K562 (cell line): ENCODE measurements around the gene MTMR3. TPM values are rescaled to one million over a fixed set of nuclear protein-coding genes. Genes with fewer than 3 reads are reported as not detected.

Source experiments
- CBFB ChIP-seq: sonication (generic); formaldehyde crosslinking; IDR thresholded peaks from 2 replicates; pipeline ENCODE4 v1.4.0; 2020; ENCODE audit warnings: mild to moderate bottlenecking, missing genetic modification reagents
- CEBPG ChIP-seq, 3 experiments: fragments of 200-800 bp in 1 of 3; sonication (Bioruptor generic) in 1 of 3; sonication (generic) in 1 of 3; formaldehyde crosslinking in 1 of 3; IDR thresholded peaks in 2 of 3; conservative IDR thresholded peaks in 1 of 3; 2 replicates each; pipeline versions ENCODE4 v1.6.1 to v1.8.0; 2016 to 2022; ENCODE audit warnings: missing compliant biosample characterization in 2 of 3, missing genetic modification characterization in 2 of 3, mild to moderate bottlenecking in 1 of 3, missing genetic modification reagents in 1 of 3
- CHCHD3 ChIP-seq: fragments of 250-450 bp; sonication (Bioruptor Pico); IDR thresholded peaks from 2 replicates; pipeline ENCODE4 v2.1.2; 2022; ENCODE audit warnings: mild to moderate bottlenecking
- GABPA ChIP-seq: fragments of 200-800 bp; sonication (Bioruptor generic); conservative IDR thresholded peaks from 2 replicates; pipeline ENCODE4 v1.6.1; 2016; ENCODE audit warnings: low read depth, missing genetic modification characterization, missing compliant biosample characterization
- GATAD2A ChIP-seq: fragments of 450-650 bp; IDR thresholded peaks from 2 replicates; pipeline ENCODE4 v1.6.1; 2017
- HNRNPLL ChIP-seq: fragments of 200-400 bp; formaldehyde crosslinking; IDR thresholded peaks from 2 replicates; pipeline ENCODE4 v1.6.1; 2017; ENCODE audit warnings: low read length, low read depth, mild to moderate bottlenecking; ENCODE audit not compliant: poor library complexity, severe bottlenecking
- JUND ChIP-seq, 2 experiments: IDR thresholded peaks; 2 replicates in 1 of 2; 3 replicates in 1 of 2; pipeline ENCODE4 v1.6.1; 2011; ENCODE audit warnings: borderline replicate concordance in 2 of 2, low read depth in 2 of 2, low read length in 2 of 2, improper control_type of control experiment in 1 of 2, missing biosample characterization in 1 of 2, missing genetic modification characterization in 1 of 2, missing genetic modification reagents in 1 of 2
- KAT2B ChIP-seq: IDR thresholded peaks from one replicate; pipeline ENCODE4 v1.6.1; 2012; ENCODE audit warnings: low read depth, mild to moderate bottlenecking, control low read depth, inconsistent platforms, low read length, moderate library complexity
- NR2C2 ChIP-seq, 2 experiments: fragments of 200-800 bp in 1 of 2; sonication (Bioruptor generic) in 1 of 2; sonication (generic) in 1 of 2; formaldehyde crosslinking in 1 of 2; IDR thresholded peaks; 2 replicates each; pipeline versions ENCODE4 v1.6.1 to v1.8.0; 2016 to 2022; ENCODE audit warnings: mild to moderate bottlenecking in 1 of 2, missing compliant biosample characterization in 1 of 2, missing genetic modification characterization in 1 of 2, missing genetic modification reagents in 1 of 2
- OTX1 ChIP-seq: fragments of 450-650 bp; formaldehyde crosslinking; IDR thresholded peaks from 2 replicates; pipeline ENCODE4 v1.4.0; 2022; ENCODE audit warnings: mild to moderate bottlenecking
- POLR3G ChIP-seq: IDR thresholded peaks from 2 replicates; pipeline ENCODE4 v1.6.1; 2011; ENCODE audit not compliant: insufficient read length, insufficient replicate concordance; ENCODE audit errors: extremely low read depth
- RBM22 ChIP-seq: fragments of 200-400 bp; formaldehyde crosslinking; IDR thresholded peaks from 2 replicates; pipeline ENCODE4 v1.6.1; 2018; ENCODE audit warnings: low read length, low read depth; ENCODE audit not compliant: poor library complexity, severe bottlenecking
- SAFB2 ChIP-seq: fragments of 200-400 bp; formaldehyde crosslinking; IDR thresholded peaks from 2 replicates; pipeline ENCODE4 v1.6.1; 2018; ENCODE audit warnings: borderline replicate concordance, low read length, low read depth, moderate library complexity; ENCODE audit not compliant: severe bottlenecking
- SIN3B ChIP-seq: fragments of 450-650 bp; IDR thresholded peaks from 2 replicates; pipeline ENCODE4 v1.6.1; 2017; ENCODE audit warnings: low read depth, mild to moderate bottlenecking, moderate library complexity
- SMARCB1 ChIP-seq: IDR thresholded peaks from 2 replicates; pipeline ENCODE4 v1.6.1; 2011; ENCODE audit warnings: improper control_type of control experiment, low read depth; ENCODE audit not compliant: insufficient read length
- SRSF7 ChIP-seq: fragments of 200-400 bp; formaldehyde crosslinking; optimal IDR thresholded peaks from 2 replicates; pipeline ENCODE3; 2017; ENCODE audit warnings: mild to moderate bottlenecking, low read depth, low read length
- TEAD4 ChIP-seq, 2 experiments: sonication (generic) in 1 of 2; formaldehyde crosslinking in 1 of 2; IDR thresholded peaks; 2 replicates each; pipeline versions ENCODE4 v1.6.1 to v1.8.0; 2012 to 2022; ENCODE audit warnings: borderline replicate concordance in 1 of 2, inconsistent platforms in 1 of 2, low read length in 1 of 2, mild to moderate bottlenecking in 1 of 2, missing genetic modification reagents in 1 of 2
- TFAM ChIP-seq: fragments of 250-450 bp; sonication (Bioruptor Pico); conservative IDR thresholded peaks from 2 replicates; pipeline ENCODE4 v1.5.0; 2021; ENCODE audit warnings: mild to moderate bottlenecking, moderate library complexity
- TRIM28 ChIP-seq: fragments of 450-650 bp; IDR thresholded peaks from 2 replicates; pipeline ENCODE4 v1.6.1; 2017
- ZBTB43 ChIP-seq: sonication (generic); formaldehyde crosslinking; IDR thresholded peaks from 2 replicates; pipeline ENCODE4 v1.8.0; 2023; ENCODE audit warnings: mild to moderate bottlenecking, missing genetic modification reagents
- ZKSCAN1 ChIP-seq: fragments of 150-350 bp; IDR thresholded peaks from 2 replicates; pipeline ENCODE4 v1.6.1; 2016; ENCODE audit warnings: low read depth, low read length
- ZNF12 ChIP-seq: sonication (generic); formaldehyde crosslinking; IDR thresholded peaks from 2 replicates; pipeline ENCODE4 v1.4.0; 2020; ENCODE audit warnings: mild to moderate bottlenecking, missing genetic modification reagents
- ZNF232 ChIP-seq: sonication (generic); formaldehyde crosslinking; IDR thresholded peaks from 2 replicates; pipeline ENCODE4 v1.8.0; 2022; ENCODE audit warnings: mild to moderate bottlenecking, missing genetic modification reagents
- ZNF24 ChIP-seq: fragments of 450-650 bp; IDR thresholded peaks from 2 replicates; pipeline ENCODE4 v1.6.1; 2016
- ZNF384 ChIP-seq: IDR thresholded peaks from 2 replicates; pipeline ENCODE4 v1.6.1; 2012; ENCODE audit warnings: low read depth, low read length, improper control_type of control experiment
- ZNF395 ChIP-seq: fragments of 200-800 bp; sonication (Bioruptor generic); IDR thresholded peaks from 2 replicates; pipeline ENCODE4 v1.6.1; 2017; ENCODE audit warnings: missing genetic modification characterization, missing compliant biosample characterization
- ZNF561 ChIP-seq: fragments of 450-650 bp; formaldehyde crosslinking; conservative IDR thresholded peaks from 2 replicates; pipeline ENCODE4 v1.4.0; 2020; ENCODE audit warnings: mild to moderate bottlenecking, moderate library complexity
- ZNF766 ChIP-seq: fragments of 200-800 bp; sonication (Bioruptor generic); conservative IDR thresholded peaks from 2 replicates; pipeline ENCODE4 v1.6.1; 2016; ENCODE audit warnings: missing genetic modification characterization, missing compliant biosample characterization
- polyA plus RNA-seq, 8 experiments: library from polyadenylated mRNA; depleted of rRNA in 4 of 8; stranded (reverse) in 5 of 8; unstranded in 3 of 8; fragments of >200 nt; fragmentation: Nextera tagmentation in 2 of 8; fragmentation: Illumina TruSeq in 1 of 8; extraction: Ambion mirVana in 2 of 8; extraction: Trizol in 1 of 8; gene quantifications; 2 replicates each; pipeline versions ENCODE4 v1.2.1 to v1.2.3, GENCODE V29; 2011 to 2014; ENCODE audit warnings: inconsistent platforms in 1 of 8, missing spikeins in 1 of 8
- total RNA-seq, 7 experiments: library from RNA; depleted of rRNA in 6 of 7; stranded (reverse); fragments of >200 nt in 6 of 7; fragmentation: Illumina TruSeq in 2 of 7; extraction: Trizol in 2 of 7; gene quantifications; 2 replicates each; pipeline versions ENCODE4 v1.2.1 to v1.2.3, GENCODE V29; 2011 to 2021; ENCODE audit warnings: low replicate concordance in 1 of 7

MTMR3 gene
- total and polyA plus RNA-seq, 9 of the 15 experiments (the other 6 are each of a cell fraction or from before 2014, with no cell fraction given), result 1.6 to 13.7 (median 7.9) TPM

GRCh38 chr22:29994943-29995342 is 112.0 kb downstream of the MTMR3 start (continued):
- TF ChIP-seq POLR3G (no peak), TFAM (no peak), HNRNPLL (no peak), ZNF766 (no peak), ZNF561 (CRISPR knock-in tag) (no peak), CHCHD3 (CRISPR knock-in tag) (no peak), ZNF384 (no peak), NR2C2 (CRISPR knock-in tag; IDR thresholded peaks at IDR 0.05) (no peak), NR2C2 (tag; IDR thresholded peaks at IDR 0.05) (peak; percentile 21; the same call in 1 of the 2 replicates), CEBPG (CRISPR knock-in tag; IDR thresholded peaks at IDR 0.05) (no peak), CEBPG (tag; conservative IDR thresholded peaks at IDR 0.05 in 1 of 2, IDR thresholded peaks at IDR 0.05 in 1 of 2) (no peak), ZNF24 (no peak), ZNF232 (CRISPR knock-in tag) (no peak), GABPA (peak; percentile 59), JUND (IDR thresholded peaks at IDR 0.05; ENCODE audit: borderline replicate concordance, low read depth, low read length) (no peak), JUND (tag; IDR thresholded peaks at IDR 0.05; ENCODE audit: borderline replicate concordance, low read depth, low read length) (no peak), ZNF395 (CRISPR knock-in tag) (no peak), SAFB2 (no peak), OTX1 (CRISPR knock-in tag) (no peak), TRIM28 (no peak), ZBTB43 (CRISPR knock-in tag) (no peak), SMARCB1 (no peak), CBFB (CRISPR knock-in tag) (no peak), KAT2B (no peak), SIN3B (no peak), TEAD4 (IDR thresholded peaks at IDR 0.05; ENCODE audit: low read length) (no peak), TEAD4 (CRISPR knock-in tag; IDR thresholded peaks at IDR 0.05; ENCODE audit: borderline replicate concordance) (no peak), SRSF7 (no peak), RBM22 (no peak), ZKSCAN1 (no peak), ZNF12 (no peak), GATAD2A (no peak)
